Liver (tissue), 9 donors: Measurements from ENCODE around the gene CD6. TPM values are rescaled to one million over a fixed set of nuclear protein-coding genes. Genes with fewer than 3 reads are reported as not detected.

Source experiments
- DNase-seq: peaks from one replicate; pipeline ENCODE4 v3.0.0-alpha.2; 2017; ENCODE audit warnings: low spot score
- H3K27ac ChIP-seq, 2 donors: one replicate each; pipeline ENCODE4 v1.7.0; 2013; ENCODE audit warnings: inconsistent platforms in 2 of 2, low read length in 2 of 2, control low read depth in 1 of 2, low read depth in 1 of 2, mild to moderate bottlenecking in 1 of 2
- H3K27me3 ChIP-seq, 4 donors: one replicate each; pipeline versions ENCODE4 v1.6.1 to v1.7.0; 2013; ENCODE audit warnings: low read length in 3 of 4, inconsistent platforms in 1 of 4, mild to moderate bottlenecking in 1 of 4, moderate library complexity in 1 of 4; ENCODE audit not compliant: control insufficient read depth in 4 of 4, insufficient read depth in 4 of 4
- H3K36me3 ChIP-seq, 4 donors: one replicate each; pipeline versions ENCODE4 v1.6.1 to v1.7.0; 2013; ENCODE audit warnings: low read length in 3 of 4, mild to moderate bottlenecking in 3 of 4, low read depth in 1 of 4, moderate library complexity in 1 of 4; ENCODE audit not compliant: control insufficient read depth in 4 of 4, insufficient read depth in 3 of 4
- H3K4me1 ChIP-seq, 4 donors: one replicate each; pipeline versions ENCODE4 v1.6.1 to v1.7.0; 2013; ENCODE audit warnings: low read length in 3 of 4, mild to moderate bottlenecking in 3 of 4, moderate library complexity in 1 of 4; ENCODE audit not compliant: control insufficient read depth in 4 of 4, insufficient read depth in 4 of 4
- H3K4me3 ChIP-seq, 3 donors: one replicate each; pipeline versions ENCODE4 v1.6.1 to v1.7.0; 2013; ENCODE audit warnings: low read length in 3 of 3, control low read depth in 1 of 3, low read depth in 1 of 3, mild to moderate bottlenecking in 1 of 3
- H3K9ac ChIP-seq, 2 donors: one replicate each; pipeline ENCODE4 v1.7.0; 2013; ENCODE audit warnings: low read length in 2 of 2, mild to moderate bottlenecking in 2 of 2, moderate library complexity in 2 of 2, control low read depth in 1 of 2, low read depth in 1 of 2
- H3K9me3 ChIP-seq, 4 donors: one replicate each; pipeline versions ENCODE4 v1.6.1 to v1.7.0; 2013; ENCODE audit warnings: low read length in 3 of 4; ENCODE audit not compliant: control insufficient read depth in 4 of 4
- CTCF ChIP-seq: fragments of 150-350 bp; IDR thresholded peaks from 2 replicates; pipeline ENCODE4 v1.5.1; 2017; ENCODE audit warnings: improper control_type of control experiment, low read depth, low read length; ENCODE audit not compliant: missing input control
- EGR1 ChIP-seq, 2 donors: IDR thresholded peaks; 2 replicates each; pipeline ENCODE4 v1.6.1; 2016 to 2018; ENCODE audit warnings: antibody characterized with exemption in 2 of 2, low read depth in 2 of 2
- FOXA2 ChIP-seq: IDR thresholded peaks from 2 replicates; pipeline ENCODE4 v1.6.1; 2016; ENCODE audit warnings: antibody characterized with exemption
- GABPA ChIP-seq, 2 donors: IDR thresholded peaks in 1 of 2; conservative IDR thresholded peaks in 1 of 2; 2 replicates each; pipeline ENCODE4 v1.6.1; 2016; ENCODE audit warnings: antibody characterized with exemption in 2 of 2, mild to moderate bottlenecking in 1 of 2, moderate library complexity in 1 of 2
- HNF4G ChIP-seq: IDR thresholded peaks from 2 replicates; pipeline ENCODE4 v1.6.1; 2016; ENCODE audit warnings: antibody characterized with exemption
- REST ChIP-seq: IDR thresholded peaks from 2 replicates; pipeline ENCODE4 v1.6.1; 2016; ENCODE audit warnings: antibody characterized with exemption, mild to moderate bottlenecking
- RXRA ChIP-seq, 2 donors: IDR thresholded peaks; 2 replicates each; pipeline ENCODE4 v1.6.1; 2017 to 2018; ENCODE audit warnings: antibody characterized with exemption in 2 of 2, mild to moderate bottlenecking in 1 of 2
- SP1 ChIP-seq: IDR thresholded peaks from 2 replicates; pipeline ENCODE4 v1.6.1; 2018; ENCODE audit warnings: antibody characterized with exemption, mild to moderate bottlenecking
- TAF1 ChIP-seq: conservative IDR thresholded peaks from 2 replicates; pipeline ENCODE4 v1.6.1; 2016; ENCODE audit warnings: antibody characterized with exemption, mild to moderate bottlenecking
- YY1 ChIP-seq: IDR thresholded peaks from 2 replicates; pipeline ENCODE4 v1.6.1; 2016; ENCODE audit warnings: antibody characterized with exemption, mild to moderate bottlenecking
- WGBS: extraction: QIAGEN DNeasy Blood & Tissue Kit; methylation state at CpG from one replicate; pipeline ENCODE4 v1.1.7; 2013; 5-methylcytosine and 5-hydroxymethylcytosine counted together
- polyA plus RNA-seq, 2 donors: library from polyadenylated mRNA; stranded (reverse) in 1 of 2; unstranded in 1 of 2; fragments of 200-250 nt in 1 of 2; fragments of >200 nt in 1 of 2; fragmentation: Nextera tagmentation in 1 of 2; extraction: Ambion mirVana in 1 of 2; gene quantifications; one replicate each; pipeline versions ENCODE4 v1.2.1 to v1.2.3, GENCODE V29; 2013 to 2015
- total RNA-seq, 2 donors: library from RNA; depleted of rRNA; stranded (reverse); fragments of >200 nt; gene quantifications; one replicate each; pipeline ENCODE4 v1.2.3, GENCODE V29; 2014
- TF ChIP-seq, protein P1 (sequence below): IDR thresholded peaks from 2 replicates; pipeline ENCODE4 v1.6.1; 2016; ENCODE audit warnings: antibody characterized with exemption
- TF ChIP-seq, protein P2 (sequence below): IDR thresholded peaks from 2 replicates; pipeline ENCODE4 v1.6.1; 2016; ENCODE audit warnings: antibody characterized with exemption
- TF ChIP-seq, protein P3 (sequence below): IDR thresholded peaks from 2 replicates; pipeline ENCODE4 v1.6.1; 2016; ENCODE audit warnings: antibody characterized with exemption
- donor health status: healthy.
- donor health status: healthy.
- donor health status: healthy.
- donor health status: healthy.
- donor health status: healthy.

The CD6 gene
- total and polyA plus RNA-seq, 4 donors: 0.31 to 0.59 (median 0.45) TPM

- TF ChIP-seq, protein P1, sequence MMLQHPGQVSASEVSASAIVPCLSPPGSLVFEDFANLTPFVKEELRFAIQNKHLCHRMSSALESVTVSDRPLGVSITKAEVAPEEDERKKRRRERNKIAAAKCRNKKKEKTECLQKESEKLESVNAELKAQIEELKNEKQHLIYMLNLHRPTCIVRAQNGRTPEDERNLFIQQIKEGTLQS: no peak
- TF ChIP-seq TAF1: no peak
These were observed 17.1 kb upstream of the CD6 start (continued) for GRCh38 chr11:60954421-60954820.

GRCh38 chr11:60955571-60955970 is 15.9 kb upstream of the CD6 start:
- TF ChIP-seq, protein P2, sequence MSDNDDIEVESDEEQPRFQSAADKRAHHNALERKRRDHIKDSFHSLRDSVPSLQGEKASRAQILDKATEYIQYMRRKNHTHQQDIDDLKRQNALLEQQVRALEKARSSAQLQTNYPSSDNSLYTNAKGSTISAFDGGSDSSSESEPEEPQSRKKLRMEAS: no peak
- TF ChIP-seq, protein P3, sequence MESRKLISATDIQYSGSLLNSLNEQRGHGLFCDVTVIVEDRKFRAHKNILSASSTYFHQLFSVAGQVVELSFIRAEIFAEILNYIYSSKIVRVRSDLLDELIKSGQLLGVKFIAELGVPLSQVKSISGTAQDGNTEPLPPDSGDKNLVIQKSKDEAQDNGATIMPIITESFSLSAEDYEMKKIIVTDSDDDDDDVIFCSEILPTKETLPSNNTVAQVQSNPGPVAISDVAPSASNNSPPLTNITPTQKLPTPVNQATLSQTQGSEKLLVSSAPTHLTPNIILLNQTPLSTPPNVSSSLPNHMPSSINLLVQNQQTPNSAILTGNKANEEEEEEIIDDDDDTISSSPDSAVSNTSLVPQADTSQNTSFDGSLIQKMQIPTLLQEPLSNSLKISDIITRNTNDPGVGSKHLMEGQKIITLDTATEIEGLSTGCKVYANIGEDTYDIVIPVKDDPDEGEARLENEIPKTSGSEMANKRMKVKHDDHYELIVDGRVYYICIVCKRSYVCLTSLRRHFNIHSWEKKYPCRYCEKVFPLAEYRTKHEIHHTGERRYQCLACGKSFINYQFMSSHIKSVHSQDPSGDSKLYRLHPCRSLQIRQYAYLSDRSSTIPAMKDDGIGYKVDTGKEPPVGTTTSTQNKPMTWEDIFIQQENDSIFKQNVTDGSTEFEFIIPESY: no peak
- no peak for TF ChIP-seq HNF4G
- no peak for TF ChIP-seq YY1
- TF ChIP-seq RXRA (IDR thresholded peaks at IDR 0.05): no peak
- TF ChIP-seq, protein P1: no peak
- TF ChIP-seq EGR1 (IDR thresholded peaks at IDR 0.05; ENCODE audit: low read depth in 2 of 2): no peak
- TF ChIP-seq GABPA (IDR thresholded peaks at IDR 0.05 in 1 of 2, conservative IDR thresholded peaks at IDR 0.05 in 1 of 2): no peak
- no peak for TF ChIP-seq TAF1
- Histone ChIP-seq H3K4me1 (peaks cover 5 to 18% (median 13%) of the 10 kb centered on the region in 4 donors), H3K27me3 (no peaks in the 10 kb centered on the region), H3K9ac (no peak overlapping the region), H3K27ac (no peak overlapping the region), H3K4me3 (no peak overlapping the region), H3K36me3 (no peaks in the 10 kb centered on the region), H3K9me3 (no peaks in the 10 kb centered on the region)
- no peak for DNase-seq
- 55% methylated on average over 5 of the region's 5 CpGs for WGBS

- no peaks in the 10 kb centered on the region for H3K36me3 ChIP-seq
- peaks cover 0 to 7% (median 5%) of the 10 kb centered on the region in 4 donors for H3K4me1 ChIP-seq
- H3K27ac ChIP-seq: no peak overlapping the region
- H3K4me3 ChIP-seq: no peak overlapping the region
- DNase-seq: no peak
- H3K9me3 ChIP-seq: no peaks in the 10 kb centered on the region
- TF ChIP-seq REST (no peak), FOXA2 (no peak), RXRA (IDR thresholded peaks at IDR 0.05) (no peak), SP1 (no peak), CTCF (no peak)
- TF ChIP-seq, protein P2: no peak
- TF ChIP-seq, protein P3: no peak
- H3K27me3 ChIP-seq: peaks cover 0 to 3% (median 0%) of the 10 kb centered on the region in 4 donors
- WGBS: 84% methylated on average over 4 of the region's 4 CpGs
- H3K9ac ChIP-seq: no peak overlapping the region
These were observed 14.3 kb upstream of the CD6 start for GRCh38 chr11:60957188-60957587.
